HCT116 (cell line): ENCODE data around the gene ACKR3.

Experiments used
- ATF3 ChIP-seq: IDR thresholded peaks from 2 replicates; pipeline ENCODE4 v1.6.1; 2012
- CTCF ChIP-seq, 3 experiments: fragments of 200-600 bp in 1 of 3; sonication (generic) in 1 of 3; IDR thresholded peaks in 2 of 3; conservative IDR thresholded peaks in 1 of 3; 2 replicates each; pipeline ENCODE4 v1.5.1; 2012 to 2017; ENCODE audit warnings: low read depth in 2 of 3, low read length in 2 of 3, antibody characterized with exemption in 1 of 3, borderline replicate concordance in 1 of 3, control low read depth in 1 of 3, mild to moderate bottlenecking in 1 of 3, mixed read lengths in 1 of 3, mixed run types in 1 of 3, moderate library complexity in 1 of 3; ENCODE audit not compliant: insufficient read depth in 1 of 3
- POLR2A ChIP-seq: IDR thresholded peaks from 2 replicates; pipeline ENCODE4 v1.7.0; 2011; ENCODE audit warnings: borderline replicate concordance; ENCODE audit not compliant: insufficient read depth, insufficient read length; ENCODE audit errors: extremely low read depth
- TF ChIP-seq, protein P1 (sequence below): IDR thresholded peaks from 2 replicates; pipeline ENCODE4 v1.6.1; 2012; ENCODE audit warnings: low read depth

- TF ChIP-seq, protein P1, sequence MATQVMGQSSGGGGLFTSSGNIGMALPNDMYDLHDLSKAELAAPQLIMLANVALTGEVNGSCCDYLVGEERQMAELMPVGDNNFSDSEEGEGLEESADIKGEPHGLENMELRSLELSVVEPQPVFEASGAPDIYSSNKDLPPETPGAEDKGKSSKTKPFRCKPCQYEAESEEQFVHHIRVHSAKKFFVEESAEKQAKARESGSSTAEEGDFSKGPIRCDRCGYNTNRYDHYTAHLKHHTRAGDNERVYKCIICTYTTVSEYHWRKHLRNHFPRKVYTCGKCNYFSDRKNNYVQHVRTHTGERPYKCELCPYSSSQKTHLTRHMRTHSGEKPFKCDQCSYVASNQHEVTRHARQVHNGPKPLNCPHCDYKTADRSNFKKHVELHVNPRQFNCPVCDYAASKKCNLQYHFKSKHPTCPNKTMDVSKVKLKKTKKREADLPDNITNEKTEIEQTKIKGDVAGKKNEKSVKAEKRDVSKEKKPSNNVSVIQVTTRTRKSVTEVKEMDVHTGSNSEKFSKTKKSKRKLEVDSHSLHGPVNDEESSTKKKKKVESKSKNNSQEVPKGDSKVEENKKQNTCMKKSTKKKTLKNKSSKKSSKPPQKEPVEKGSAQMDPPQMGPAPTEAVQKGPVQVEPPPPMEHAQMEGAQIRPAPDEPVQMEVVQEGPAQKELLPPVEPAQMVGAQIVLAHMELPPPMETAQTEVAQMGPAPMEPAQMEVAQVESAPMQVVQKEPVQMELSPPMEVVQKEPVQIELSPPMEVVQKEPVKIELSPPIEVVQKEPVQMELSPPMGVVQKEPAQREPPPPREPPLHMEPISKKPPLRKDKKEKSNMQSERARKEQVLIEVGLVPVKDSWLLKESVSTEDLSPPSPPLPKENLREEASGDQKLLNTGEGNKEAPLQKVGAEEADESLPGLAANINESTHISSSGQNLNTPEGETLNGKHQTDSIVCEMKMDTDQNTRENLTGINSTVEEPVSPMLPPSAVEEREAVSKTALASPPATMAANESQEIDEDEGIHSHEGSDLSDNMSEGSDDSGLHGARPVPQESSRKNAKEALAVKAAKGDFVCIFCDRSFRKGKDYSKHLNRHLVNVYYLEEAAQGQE, result no peak
- no peak for TF ChIP-seq ATF3
- no peak for TF ChIP-seq CTCF (IDR thresholded peaks at IDR 0.05 in 2 of 3, conservative IDR thresholded peaks at IDR 0.05 in 1 of 3; ENCODE audit: borderline replicate concordance in 1 of 3, insufficient read depth in 1 of 3, low read depth in 2 of 3, low read length in 2 of 3)
- no peak for TF ChIP-seq POLR2A
Observed at GRCh38 chr2:236628256-236628901, 58.8 kb downstream of the ACKR3 start.
